HepG2 (cell line): ENCODE measurements around the gene PDLIM5.

Experiments used
- CTCF ChIP-seq: sonication (generic); formaldehyde crosslinking; IDR thresholded peaks from 2 replicates; pipeline ENCODE4 v1.5.0; 2020; ENCODE audit warnings: mild to moderate bottlenecking, missing genetic modification reagents, moderate library complexity
- EZH2 ChIP-seq: conservative IDR thresholded peaks from 2 replicates; pipeline ENCODE4 v1.6.1; 2012; ENCODE audit warnings: mild to moderate bottlenecking, low read depth, low read length, moderate library complexity
- HDAC6 ChIP-seq: fragments of 200-600 bp; sonication (generic); IDR thresholded peaks from 2 replicates; pipeline ENCODE4 v1.7.0; 2017; ENCODE audit warnings: mild to moderate bottlenecking, antibody characterized with exemption, low read length, low read depth
- HOXA9 ChIP-seq: sonication (generic); formaldehyde crosslinking; IDR thresholded peaks from 2 replicates; pipeline ENCODE4 v1.8.1; 2022; ENCODE audit warnings: missing genetic modification reagents, mild to moderate bottlenecking, moderate library complexity, borderline replicate concordance
- MAZ ChIP-seq, 2 experiments: sonication (generic) in 1 of 2; formaldehyde crosslinking in 1 of 2; IDR thresholded peaks; 2 replicates each; pipeline versions ENCODE4 v1.5.0 to v1.6.1; 2012 to 2020; ENCODE audit warnings: low read depth in 2 of 2, mild to moderate bottlenecking in 2 of 2, borderline replicate concordance in 1 of 2, improper control_type of control experiment in 1 of 2, low read length in 1 of 2, missing genetic modification reagents in 1 of 2, moderate library complexity in 1 of 2
- NBN ChIP-seq: fragments of 450-650 bp; conservative IDR thresholded peaks from 2 replicates; pipeline ENCODE4 v1.6.1; 2017
- POLR2A ChIP-seq, 2 experiments: IDR thresholded peaks; 2 replicates each; pipeline ENCODE4 v1.6.1; 2011; ENCODE audit warnings: low read depth in 2 of 2, low read length in 2 of 2, mild to moderate bottlenecking in 1 of 2, moderate library complexity in 1 of 2; ENCODE audit not compliant: insufficient read depth in 1 of 2
- ZBTB7A ChIP-seq: sonication (generic); formaldehyde crosslinking; IDR thresholded peaks from 2 replicates; pipeline ENCODE4 v1.8.0; 2022; ENCODE audit warnings: mild to moderate bottlenecking, missing genetic modification reagents
- ZNF615 ChIP-seq: sonication (generic); formaldehyde crosslinking; IDR thresholded peaks from 2 replicates; pipeline ENCODE4 v1.5.0; 2020; ENCODE audit warnings: mild to moderate bottlenecking, missing genetic modification reagents, borderline replicate concordance
- ZNF800 ChIP-seq: sonication (generic); formaldehyde crosslinking; IDR thresholded peaks from 2 replicates; pipeline ENCODE4 v1.4.0; 2020; ENCODE audit warnings: missing genetic modification reagents

- no peak for TF ChIP-seq EZH2
- TF ChIP-seq CTCF (CRISPR knock-in tag) = no peak
- no peak for TF ChIP-seq HOXA9 (CRISPR knock-in tag)
- no peak for TF ChIP-seq ZNF615
- no peak for TF ChIP-seq MAZ (IDR thresholded peaks at IDR 0.05; ENCODE audit: borderline replicate concordance, low read depth, low read length)
- no peak for TF ChIP-seq MAZ (CRISPR knock-in tag; IDR thresholded peaks at IDR 0.05; ENCODE audit: low read depth)
- TF ChIP-seq POLR2A (IDR thresholded peaks at IDR 0.05; ENCODE audit: insufficient read depth in 1 of 2, low read depth in 2 of 2, low read length in 2 of 2) = no peak
- TF ChIP-seq HDAC6 = no peak
- TF ChIP-seq ZBTB7A (CRISPR knock-in tag) = no peak
- TF ChIP-seq NBN = no peak
- no peak for TF ChIP-seq ZNF800 (CRISPR knock-in tag)
These were observed 45.9 kb downstream of the PDLIM5 start for GRCh38 chr4:94497690-94498089.
